ENCODE measurements around the gene CCDC195.

The CCDC195 gene

GRCh38 chr2:224716921-224717320 is 756 bp upstream of the CCDC195 start:
- no peak for DNase-seq (ENCODE audit: low read depth, low spot score)
- H3K27ac ChIP-seq = no peak overlapping the region
- H3K9ac ChIP-seq (ENCODE audit: insufficient read length) = no peak overlapping the region
- H3K9me3 ChIP-seq (ENCODE audit: low read depth, low read length) = no peaks in the 10 kb centered on the region
- H3K4me3 ChIP-seq = no peak overlapping the region
- H3K36me3 ChIP-seq (ENCODE audit: insufficient read depth, low read length) = no peaks in the 10 kb centered on the region
- TF ChIP-seq POLR2AphosphoS5 (IDR thresholded peaks at IDR 0.05; ENCODE audit: borderline replicate concordance, low read depth, low read length) (no peak), EZH2 (IDR thresholded peaks at IDR 0.05) (no peak), FOXP2 (optimal IDR thresholded peaks at IDR 0.05; ENCODE audit: control extremely low read depth, extremely low read length, insufficient read depth) (no peak)

GRCh38 chr2:224711859-224712665 is 4.1 kb downstream of the CCDC195 start:
- TF ChIP-seq POLR2AphosphoS5 (IDR thresholded peaks at IDR 0.05; ENCODE audit: borderline replicate concordance, low read depth, low read length) (no peak), FOXP2 (optimal IDR thresholded peaks at IDR 0.05; ENCODE audit: control extremely low read depth, extremely low read length, insufficient read depth) (no peak), EZH2 (IDR thresholded peaks at IDR 0.05) (no peak)
- no peak for DNase-seq (ENCODE audit: low read depth, low spot score)
- no peak overlapping the region for H3K9ac ChIP-seq (ENCODE audit: insufficient read length)

DNA sequence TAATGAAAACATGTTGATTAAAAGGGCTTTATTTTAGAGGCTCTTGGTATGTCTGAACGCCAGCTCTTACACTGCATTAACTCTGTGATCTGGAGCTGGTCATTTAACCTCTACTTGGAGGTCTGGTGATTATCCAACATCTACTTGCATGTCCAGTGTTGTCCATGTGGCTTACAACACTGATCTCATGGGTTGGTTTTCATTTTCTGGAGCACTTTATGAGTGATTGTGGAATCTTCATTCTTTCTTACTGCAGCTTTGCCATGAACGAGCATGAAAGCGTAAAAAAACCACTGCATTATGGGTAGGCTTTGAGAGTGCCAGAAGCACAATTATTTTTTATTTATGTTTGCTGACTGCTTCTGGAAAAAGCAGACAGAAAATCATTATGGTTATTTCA is 4.8 kb downstream of the CCDC195 start:
- no peak overlapping the region for H3K27ac ChIP-seq
- no peak overlapping the region for H3K9ac ChIP-seq (ENCODE audit: insufficient read length)
- no peak for TF ChIP-seq POLR2AphosphoS5 (IDR thresholded peaks at IDR 0.05; ENCODE audit: borderline replicate concordance, low read depth, low read length)
- no peak for TF ChIP-seq EZH2 (IDR thresholded peaks at IDR 0.05)
- TF ChIP-seq FOXP2 (optimal IDR thresholded peaks at IDR 0.05; ENCODE audit: control extremely low read depth, extremely low read length, insufficient read depth) = no peak
- H3K4me3 ChIP-seq = no peak overlapping the region
- no peaks in the 10 kb centered on the region for H3K9me3 ChIP-seq (ENCODE audit: low read depth, low read length)
- H3K36me3 ChIP-seq (ENCODE audit: insufficient read depth, low read length) = no peaks in the 10 kb centered on the region
- DNase-seq (ENCODE audit: low read depth, low spot score) = no peak

More at GRCh38 chr2:224711859-224712665, 4.1 kb downstream of the CCDC195 start:
- H3K4me3 ChIP-seq = 0 out of 2 replicates have a peak overlapping the region, but pooled peaks have one; percentile 8
- no peak overlapping the region; the same call in 1 of the 2 replicates for H3K27ac ChIP-seq
- H3K9me3 ChIP-seq (ENCODE audit: low read depth, low read length) = no peaks in the 10 kb centered on the region
- no peaks in the 10 kb centered on the region for H3K36me3 ChIP-seq (ENCODE audit: insufficient read depth, low read length)

DNA sequence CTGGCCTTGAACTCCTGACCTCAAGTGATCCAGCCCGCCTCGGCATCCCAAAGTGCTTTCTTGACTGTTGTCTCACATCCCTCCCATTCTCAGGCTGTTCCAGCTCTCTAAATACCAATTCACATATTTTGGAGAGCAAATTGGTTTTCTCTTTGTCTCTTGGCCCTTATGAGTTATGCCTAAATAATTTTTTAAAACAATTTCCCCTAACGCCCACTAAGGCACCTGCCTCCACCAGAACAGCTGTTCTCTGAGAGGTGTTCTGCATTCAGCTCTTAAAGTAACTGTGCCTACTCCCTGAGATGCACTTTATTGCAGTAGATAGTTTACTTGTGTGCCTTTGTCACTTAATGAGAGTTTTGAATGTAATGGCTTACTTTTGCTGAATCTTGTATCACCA is 6.9 kb downstream of the CCDC195 start:
- no peaks in the 10 kb centered on the region for H3K9me3 ChIP-seq (ENCODE audit: low read depth, low read length)
- no peak overlapping the region for H3K4me3 ChIP-seq
- no peak overlapping the region for H3K27ac ChIP-seq
- no peak for DNase-seq (ENCODE audit: low read depth, low spot score)
- H3K9ac ChIP-seq (ENCODE audit: insufficient read length) = no peak overlapping the region
- H3K36me3 ChIP-seq (ENCODE audit: insufficient read depth, low read length) = no peaks in the 10 kb centered on the region
- TF ChIP-seq FOXP2 (optimal IDR thresholded peaks at IDR 0.05; ENCODE audit: control extremely low read depth, extremely low read length, insufficient read depth) = no peak
- TF ChIP-seq POLR2AphosphoS5 (IDR thresholded peaks at IDR 0.05; ENCODE audit: borderline replicate concordance, low read depth, low read length) = no peak
- TF ChIP-seq EZH2 (IDR thresholded peaks at IDR 0.05) = no peak

GRCh38 chr2:224694502-224694901 is 21.7 kb downstream of the CCDC195 start:
- no peak overlapping the region for H3K9ac ChIP-seq (ENCODE audit: insufficient read length)
- no peak overlapping the region for H3K4me3 ChIP-seq
- no peak for TF ChIP-seq POLR2AphosphoS5 (IDR thresholded peaks at IDR 0.05; ENCODE audit: borderline replicate concordance, low read depth, low read length)
- no peak for TF ChIP-seq FOXP2 (optimal IDR thresholded peaks at IDR 0.05; ENCODE audit: control extremely low read depth, extremely low read length, insufficient read depth)
- no peak for TF ChIP-seq EZH2 (IDR thresholded peaks at IDR 0.05)
- no peak overlapping the region for H3K27ac ChIP-seq
- no peaks in the 10 kb centered on the region for H3K9me3 ChIP-seq (ENCODE audit: low read depth, low read length)
- DNase-seq (ENCODE audit: low read depth, low spot score) = no peak
- no peaks in the 10 kb centered on the region for H3K36me3 ChIP-seq (ENCODE audit: insufficient read depth, low read length)

- TF ChIP-seq EZH2 (IDR thresholded peaks at IDR 0.05) (no peak), FOXP2 (optimal IDR thresholded peaks at IDR 0.05; ENCODE audit: control extremely low read depth, extremely low read length, insufficient read depth) (no peak)
- H3K4me3 ChIP-seq = no peak overlapping the region
- H3K9ac ChIP-seq (ENCODE audit: insufficient read length) = no peak overlapping the region
- no peaks in the 10 kb centered on the region for H3K9me3 ChIP-seq (ENCODE audit: low read depth, low read length)
- no peak overlapping the region for H3K27ac ChIP-seq
- no peaks in the 10 kb centered on the region for H3K36me3 ChIP-seq (ENCODE audit: insufficient read depth, low read length)
- DNase-seq (ENCODE audit: low read depth, low spot score) = no peak
Measured at GRCh38 chr2:224691563-224691962, 24.6 kb downstream of the CCDC195 start.

DNA sequence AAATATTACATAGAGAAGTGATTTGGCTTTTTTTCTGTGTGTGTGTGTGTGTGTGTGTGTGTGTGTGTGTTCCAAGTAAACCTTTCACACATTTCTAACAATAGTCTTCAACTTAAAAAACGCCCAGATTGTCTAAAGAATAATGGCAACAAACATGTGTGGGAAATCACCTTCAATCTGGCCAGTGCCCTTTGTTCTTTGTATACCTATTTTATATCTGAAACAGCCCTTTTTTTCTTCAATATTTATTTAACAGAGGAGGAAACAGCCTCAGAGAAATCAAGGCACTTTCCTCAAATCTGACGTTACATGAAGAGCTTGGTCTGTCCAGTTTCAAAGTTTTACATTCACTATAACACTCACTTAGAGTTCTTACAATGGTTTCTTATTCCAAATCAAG is 25.3 kb downstream of the CCDC195 start:
- Histone ChIP-seq H3K9me3 (ENCODE audit: low read depth, low read length) (no peaks in the 10 kb centered on the region), H3K9ac (ENCODE audit: insufficient read length) (no peak overlapping the region), H3K4me3 (no peak overlapping the region), H3K27ac (no peak overlapping the region), H3K36me3 (ENCODE audit: insufficient read depth, low read length) (no peaks in the 10 kb centered on the region)
- DNase-seq (ENCODE audit: low read depth, low spot score) = no peak
- no peak for TF ChIP-seq EZH2 (IDR thresholded peaks at IDR 0.05)
- TF ChIP-seq POLR2AphosphoS5 (IDR thresholded peaks at IDR 0.05; ENCODE audit: borderline replicate concordance, low read depth, low read length) = no peak
- TF ChIP-seq FOXP2 (optimal IDR thresholded peaks at IDR 0.05; ENCODE audit: control extremely low read depth, extremely low read length, insufficient read depth) = no peak

- DNase-seq (ENCODE audit: low read depth, low spot score) = no peak
- TF ChIP-seq POLR2AphosphoS5 (IDR thresholded peaks at IDR 0.05; ENCODE audit: borderline replicate concordance, low read depth, low read length) = no peak
- TF ChIP-seq FOXP2 (optimal IDR thresholded peaks at IDR 0.05; ENCODE audit: control extremely low read depth, extremely low read length, insufficient read depth) = no peak
- TF ChIP-seq EZH2 (IDR thresholded peaks at IDR 0.05) = no peak
- no peak overlapping the region for H3K9ac ChIP-seq (ENCODE audit: insufficient read length)
- H3K36me3 ChIP-seq (ENCODE audit: insufficient read depth, low read length) = no peaks in the 10 kb centered on the region
- no peak overlapping the region for H3K4me3 ChIP-seq
- no peaks in the 10 kb centered on the region for H3K9me3 ChIP-seq (ENCODE audit: low read depth, low read length)
- no peak overlapping the region for H3K27ac ChIP-seq
Measured at GRCh38 chr2:224689539-224689938, 26.6 kb downstream of the CCDC195 start.

All from SK-N-MC (cell line).